Left ventricle myocardium inferior (tissue), 1 donor: ENCODE results near the gene ATP6V0A1. TPM values are rescaled to one million over a fixed set of nuclear protein-coding genes. Genes with fewer than 3 reads are reported as not detected.
"Not testable (repeated sequence)": the region's sequence is repeated elsewhere in the genome, so short reads cannot be mapped to it uniquely, and the experiment has no call there.

ENCODE experiments used
- DNase-seq: peaks from one replicate; pipeline ENCODE4 v3.0.0-alpha.2; 2020
- H3K27ac ChIP-seq: fragments of 200-600 bp; replicated peaks from 2 replicates; pipeline ENCODE4 v1.8.0; 2021
- H3K27me3 ChIP-seq: fragments of 200-600 bp; 2 replicates; pipeline ENCODE4 v1.8.0; 2021; ENCODE audit warnings: low read depth
- H3K36me3 ChIP-seq: fragments of 200-600 bp; 2 replicates; pipeline ENCODE4 v1.8.0; 2021
- H3K4me1 ChIP-seq: fragments of 200-600 bp; 2 replicates; pipeline ENCODE4 v1.8.0; 2021
- H3K4me3 ChIP-seq: fragments of 200-600 bp; 2 replicates; pipeline ENCODE4 v1.8.0; 2021; ENCODE audit warnings: mild to moderate bottlenecking, moderate library complexity
- H3K9me3 ChIP-seq: fragments of 200-600 bp; replicated peaks from 2 replicates; pipeline ENCODE4 v1.8.0; 2021
- CTCF ChIP-seq: fragments of 200-600 bp; IDR thresholded peaks from 2 replicates; pipeline ENCODE4 v1.8.0; 2021; ENCODE audit warnings: antibody characterized with exemption, mild to moderate bottlenecking, borderline replicate concordance
- intact Hi-C: fragments of 100-400 bp; cut with micrococcal nuclease; formaldehyde crosslinking; loops from one replicate; pipeline ENCODE4 v1.11.0; 2022
- total RNA-seq: library from RNA; stranded (reverse); fragmentation: NEBNext Ultra II Directional; extraction: Animal tissue kit (Norgen Biotek cat#: 25700); gene quantifications from one replicate; pipeline ENCODE4 v1.2.1, GENCODE V29; 2021
- donor health status: DM: no; HTN: yes; CAD: no; lungs with severe emphysema.

The ATP6V0A1 gene
- total RNA-seq, 1 donor from 2014 or later, result 25.6 TPM

GRCh38 chr17:42476411-42476810 lies 17.7 kb downstream of the ATP6V0A1 start:
- H3K27ac ChIP-seq, result no peak overlapping the region
- intact Hi-C loops, result no loop called here

GRCh38 chr17:42477173-42477572 lies 18.5 kb downstream of the ATP6V0A1 start:
- intact Hi-C loops, result no loop called here
- Histone ChIP-seq H3K27me3 (no peaks in the 10 kb centered on the region), H3K36me3 (peaks cover 95% of the 10 kb centered on the region), H3K4me1 (peaks cover 17% of the 10 kb centered on the region), H3K9me3 (no peaks in the 10 kb centered on the region), H3K27ac (no peak overlapping the region), H3K4me3 (no peak overlapping the region)
- no peak for TF ChIP-seq CTCF
- DNase-seq, result no peak

More at GRCh38 chr17:42476411-42476810, 17.7 kb downstream of the ATP6V0A1 start:
- DNase-seq, result no peak
- no peak for TF ChIP-seq CTCF
- H3K4me1 ChIP-seq, result peaks cover 17% of the 10 kb centered on the region
- H3K9me3 ChIP-seq, result no peaks in the 10 kb centered on the region
- H3K36me3 ChIP-seq, result peaks cover 95% of the 10 kb centered on the region
- H3K4me3 ChIP-seq, result no peak overlapping the region
- H3K27me3 ChIP-seq, result no peaks in the 10 kb centered on the region

- DNase-seq, intact Hi-C loops: not testable (repeated sequence)
- peaks cover 95% of the 10 kb centered on the region for H3K36me3 ChIP-seq
Measured at GRCh38 chr17:42477824-42478223, 19.1 kb downstream of the ATP6V0A1 start.

GRCh38 chr17:42484304-42484703 lies 25.6 kb downstream of the ATP6V0A1 start:
- no peaks in the 10 kb centered on the region for H3K9me3 ChIP-seq
- DNase-seq, result no peak
- H3K36me3 ChIP-seq, result peaks cover 100% of the 10 kb centered on the region
- no peak overlapping the region for H3K27ac ChIP-seq
- no peaks in the 10 kb centered on the region for H3K27me3 ChIP-seq
- intact Hi-C loops, result no loop called here
- H3K4me3 ChIP-seq, result no peak overlapping the region
- TF ChIP-seq CTCF, result no peak
- peaks cover 11% of the 10 kb centered on the region for H3K4me1 ChIP-seq

More at GRCh38 chr17:42477824-42478223, 19.1 kb downstream of the ATP6V0A1 start:
- H3K4me3 ChIP-seq, H3K27ac ChIP-seq, H3K9me3 ChIP-seq, H3K27me3 ChIP-seq: not testable (repeated sequence)
- H3K4me1 ChIP-seq, result peaks cover 18% of the 10 kb centered on the region

- TF ChIP-seq CTCF, result no peak
- Histone ChIP-seq H3K27me3 (no peaks in the 10 kb centered on the region), H3K27ac (no peak overlapping the region), H3K9me3 (no peaks in the 10 kb centered on the region), H3K4me1 (peaks cover 11% of the 10 kb centered on the region), H3K36me3 (peaks cover 100% of the 10 kb centered on the region), H3K4me3 (no peak overlapping the region)
- intact Hi-C loops, result no loop called here
- no peak for DNase-seq
Measured at GRCh38 chr17:42485680-42486079, 27.0 kb downstream of the ATP6V0A1 start.

- Histone ChIP-seq H3K27ac (no peak overlapping the region), H3K4me3 (no peak overlapping the region), H3K9me3 (no peaks in the 10 kb centered on the region), H3K4me1 (peaks cover 8% of the 10 kb centered on the region), H3K36me3 (peaks cover 100% of the 10 kb centered on the region), H3K27me3 (no peaks in the 10 kb centered on the region)
- no peak for DNase-seq
- intact Hi-C loops, result no loop called here
- no peak for TF ChIP-seq CTCF
Measured at GRCh38 chr17:42488032-42488431, 29.4 kb downstream of the ATP6V0A1 start.
